C4-2B (cell line): ENCODE measurements around the gene ARMC9.

Experiments
- CTCF ChIP-seq: fragments of 450-650 bp; conservative IDR thresholded peaks from 2 replicates; pipeline ENCODE4 v1.5.1; 2017; ENCODE audit warnings: mild to moderate bottlenecking
- ZFX ChIP-seq: fragments of 450-650 bp; IDR thresholded peaks from 2 replicates; pipeline ENCODE4 v1.6.1; 2017

GRCh38 chr2:231163011-231163410 is 35.4 kb upstream of the ARMC9 start:
- TF ChIP-seq CTCF (no peak), ZFX (no peak)
